ENCODE data around the gene SIRPD. TPM values are rescaled to one million over a fixed set of nuclear protein-coding genes. Genes with fewer than 3 reads are reported as not detected.

The SIRPD gene
- 0.09 TPM in 1 of 2 replicates, not detected in the other for total RNA-seq

GRCh38 chr20:1557605-1558004, at the start of gene SIRPD:
TSS of gene SIRPD (minus strand) at chr20:1557705. CDS start at chr20:1557653, 52 bp downstream.

DNA sequence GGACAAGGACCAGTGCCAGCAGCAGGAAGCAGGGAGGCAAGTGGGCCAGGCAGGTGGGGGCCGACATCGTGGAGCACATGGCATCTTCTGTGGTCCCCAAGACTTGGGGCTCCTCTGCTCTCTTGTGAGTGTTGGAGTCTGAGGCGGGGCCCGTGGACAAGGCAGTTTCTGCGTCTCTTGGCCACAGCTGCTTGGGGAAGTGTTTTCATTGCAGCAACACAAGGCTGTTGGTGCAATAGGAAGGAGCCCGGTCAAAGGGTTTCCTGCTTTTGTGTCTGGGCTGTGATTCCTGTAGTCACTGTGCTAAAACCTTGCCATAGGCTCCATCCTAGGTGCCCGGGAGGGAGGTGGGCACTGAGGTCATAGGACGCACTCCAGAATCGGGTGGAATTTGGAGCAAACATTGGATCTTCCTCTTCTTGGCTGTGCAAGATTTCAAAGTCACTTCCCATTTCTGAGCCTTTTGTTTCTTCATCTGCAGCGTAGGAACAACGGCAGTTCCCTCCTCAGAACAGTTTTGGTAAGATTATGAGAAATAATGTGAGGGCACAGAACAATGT, 66.1 kb downstream of the SIRPD start, which contains the start of gene SIRPB2:
Gene SIRPB2, minus strand, starts transcription at position 140 of the 560 bp plus-strand sequence. Its CDS starts 61 bp downstream, at position 79.

Other genes with a start within 250 kb of the SIRPD start
- 3.2 and 8.1 TPM in 2 replicates for gene SDCBP2, start 228.6 kb downstream of the SIRPD start, total RNA-seq
- 269 and 330 TPM in 2 replicates for gene FKBP1A, start 164.7 kb downstream of the SIRPD start, total RNA-seq
- 29.2 and 34.0 TPM in 2 replicates for gene NSFL1C, start 90.9 kb downstream of the SIRPD start, total RNA-seq
- gene SIRPB2, start 66.3 kb downstream of the SIRPD start, total RNA-seq = 0.47 and 3.2 TPM in 2 replicates
- 0.81 and 1.0 TPM in 2 replicates for gene SIRPB1, start 62.3 kb upstream of the SIRPD start, total RNA-seq
- not detected in 2 replicates for gene SIRPG, start 100.1 kb upstream of the SIRPD start, total RNA-seq